Fibroblast of gingiva (primary cell): ENCODE results near the gene LURAP1L.

Experiments
- DNase-seq: peaks from one replicate; pipeline ENCODE4 v3.0.0-alpha.2; 2011; ENCODE audit warnings: low read depth

LURAP1L gene

GRCh38 chr9:12813533-12813932, 38.7 kb downstream of the LURAP1L start:
- no peak for DNase-seq

- DNase-seq: peak; percentile 96
Measured at GRCh38 chr9:12813960-12814876, 39.4 kb downstream of the LURAP1L start.

DNA sequence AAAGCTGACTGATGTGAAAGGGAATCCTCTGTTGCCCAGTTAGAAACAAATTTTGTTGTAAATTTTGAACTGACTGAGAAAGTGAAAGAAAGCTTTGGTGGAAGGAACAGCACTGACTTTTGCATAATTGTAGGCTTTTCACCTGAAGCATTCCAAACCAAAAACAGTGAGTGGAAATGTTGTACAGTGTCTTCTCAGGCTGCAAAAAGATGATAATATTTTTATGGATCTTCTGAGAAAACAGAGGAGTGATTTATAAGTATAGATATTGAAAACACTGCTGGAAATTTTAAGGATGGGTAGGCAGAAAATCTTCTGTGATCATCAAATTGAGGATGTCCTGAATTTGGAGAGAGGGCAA, 40.0 kb downstream of the LURAP1L start:
- DNase-seq: no peak

DNA sequence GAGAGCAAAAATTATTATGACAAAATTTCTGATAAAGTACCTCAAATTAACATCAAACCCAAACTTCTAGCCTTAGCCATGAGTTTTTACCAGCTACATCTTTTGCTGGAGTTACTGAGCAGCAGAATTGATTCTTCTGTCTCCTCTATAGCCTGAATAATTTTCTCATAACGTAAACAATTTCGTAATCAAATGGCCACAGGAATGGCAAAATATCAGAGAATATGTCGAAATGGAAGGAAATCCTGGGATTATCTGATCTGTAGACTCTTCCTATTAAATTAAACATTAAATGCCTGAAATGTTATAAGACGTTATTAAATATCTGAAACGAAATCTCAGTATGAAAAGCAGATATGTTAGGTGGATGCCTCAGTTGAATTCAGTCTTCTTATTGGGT, 41.1 kb downstream of the LURAP1L start:
- DNase-seq: peak; percentile 52

GRCh38 chr9:12816656-12817101, 41.9 kb downstream of the LURAP1L start:
- no peak for DNase-seq

DNA sequence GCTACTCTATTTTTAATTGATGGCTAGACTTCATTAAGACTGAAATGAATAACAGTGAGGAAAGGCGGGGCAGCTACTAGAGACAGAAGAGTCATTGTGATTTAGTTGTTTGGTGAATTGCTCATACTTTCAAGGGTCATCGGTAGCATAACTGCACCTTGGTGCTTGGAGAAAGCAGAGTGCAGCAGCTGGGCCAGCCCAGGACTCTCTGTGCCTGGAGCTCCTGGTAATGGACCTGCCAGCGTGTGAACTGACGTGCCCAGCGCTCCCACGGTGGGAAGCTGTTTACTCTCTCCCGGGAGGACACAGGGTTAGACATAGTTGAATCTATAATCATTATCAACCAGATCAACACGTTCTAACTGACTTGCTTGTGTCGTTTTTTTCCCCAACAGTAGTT, 42.9 kb downstream of the LURAP1L start:
- no peak for DNase-seq

- DNase-seq: peak; percentile 42
Measured at GRCh38 chr9:12818431-12819000, 43.7 kb downstream of the LURAP1L start.

- DNase-seq: no peak
Measured at GRCh38 chr9:12819436-12820185, 44.8 kb downstream of the LURAP1L start.

DNA sequence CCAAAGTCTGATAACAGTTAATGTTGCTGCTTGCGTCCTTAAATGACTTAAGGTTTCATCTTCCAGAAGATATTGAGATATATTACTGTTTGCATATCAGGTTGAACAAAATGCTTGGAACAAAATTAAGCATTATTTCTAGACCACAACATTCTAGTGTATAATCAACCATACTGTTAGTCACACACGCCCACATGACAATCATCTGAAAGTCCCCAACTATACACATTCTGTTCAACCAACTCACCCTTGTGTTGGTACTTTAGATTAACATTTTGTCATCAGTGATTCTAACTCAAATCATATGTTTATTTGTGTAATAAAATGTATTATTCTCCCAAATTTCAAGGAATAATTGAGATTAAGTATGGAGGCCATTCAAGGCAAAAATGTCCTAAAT, 47.3 kb downstream of the LURAP1L start:
- DNase-seq: no peak

GRCh38 chr9:12826924-12827565, 52.2 kb downstream of the LURAP1L start:
- no peak for DNase-seq

DNA sequence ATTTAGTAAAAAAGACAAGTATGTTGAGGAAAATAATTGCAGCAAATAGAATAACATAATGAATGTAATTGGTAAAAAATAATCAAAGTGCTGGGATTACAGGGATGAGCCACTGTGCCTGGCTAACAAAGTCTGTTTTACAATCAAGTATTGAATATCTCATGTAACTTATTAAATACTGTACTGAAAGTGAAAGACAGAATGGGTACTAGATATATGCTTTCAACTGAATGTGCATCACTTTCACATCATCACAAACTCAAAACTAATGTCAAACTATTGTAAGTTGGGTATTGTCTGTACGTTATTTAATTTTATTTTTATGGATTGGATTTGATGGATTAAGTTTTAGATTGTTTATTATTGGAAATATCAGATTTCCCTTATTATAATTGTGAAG, 58.9 kb downstream of the LURAP1L start:
- DNase-seq: no peak

GRCh38 chr9:12838546-12838945, 63.7 kb downstream of the LURAP1L start:
- peak; percentile 14 for DNase-seq

DNA sequence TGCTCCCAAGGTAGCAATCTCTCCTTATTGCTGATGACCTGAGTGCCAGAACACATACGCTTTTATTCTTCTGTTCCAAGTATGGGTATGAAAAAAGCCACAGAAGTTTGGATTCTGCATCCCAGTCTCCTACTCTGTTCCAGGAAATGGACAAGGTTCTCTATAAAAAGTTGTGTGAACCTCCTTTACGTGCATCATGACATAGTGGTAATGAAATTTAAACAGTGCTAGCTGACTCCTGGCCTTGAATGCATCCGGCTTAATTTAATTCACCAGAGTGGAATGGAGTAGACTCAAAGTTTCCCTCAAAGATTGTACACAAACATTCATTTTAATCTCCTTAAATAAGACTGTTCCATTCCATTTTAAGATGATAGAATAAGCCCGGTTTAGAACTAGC, 68.9 kb downstream of the LURAP1L start:
- DNase-seq: no peak

DNA sequence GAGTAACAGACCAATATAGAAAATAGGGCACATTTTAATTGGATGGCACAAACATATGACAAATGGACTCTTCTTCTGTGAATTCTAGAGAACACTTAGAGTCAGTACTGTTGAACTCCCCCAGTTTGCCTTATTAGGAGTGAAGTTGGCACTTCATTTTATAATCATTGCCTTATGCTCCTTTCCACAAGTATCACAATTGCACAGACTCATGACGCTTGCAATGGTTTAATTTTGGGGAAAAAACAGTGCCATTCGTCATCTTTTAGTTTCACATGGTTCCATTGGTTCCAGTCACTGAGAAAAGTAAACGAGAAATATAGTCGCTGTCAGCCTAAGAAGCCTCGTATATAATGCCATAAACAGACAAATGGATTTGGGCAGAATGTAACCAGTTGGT, 71.2 kb downstream of the LURAP1L start:
- peak; percentile 73 for DNase-seq

GRCh38 chr9:12847561-12847960, 72.7 kb downstream of the LURAP1L start:
- DNase-seq: no peak

DNA sequence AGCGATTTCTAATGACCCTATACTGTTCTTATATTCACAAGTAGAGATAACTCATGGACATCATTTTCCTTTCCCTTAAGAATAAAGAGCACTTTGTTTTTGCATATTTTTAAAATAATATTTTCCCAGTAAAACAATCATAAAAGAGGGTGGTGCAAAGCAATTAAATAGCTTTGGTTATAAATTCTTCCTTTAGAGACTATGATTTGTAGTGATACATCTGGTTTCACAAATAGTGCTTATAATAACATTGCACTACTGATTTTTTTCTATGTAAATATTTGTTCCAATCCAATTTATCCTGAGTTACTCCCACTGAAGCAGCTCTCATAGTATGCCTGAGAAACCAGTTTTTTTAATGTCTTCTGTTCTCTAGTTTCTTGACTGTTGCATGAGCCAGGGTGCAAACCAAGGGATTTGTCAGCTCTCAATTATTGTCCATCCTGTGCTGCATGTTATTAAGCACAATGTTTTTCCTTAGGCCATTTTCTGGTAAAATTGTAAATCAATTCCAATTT, 74.7 kb downstream of the LURAP1L start:
- DNase-seq: no peak

DNA sequence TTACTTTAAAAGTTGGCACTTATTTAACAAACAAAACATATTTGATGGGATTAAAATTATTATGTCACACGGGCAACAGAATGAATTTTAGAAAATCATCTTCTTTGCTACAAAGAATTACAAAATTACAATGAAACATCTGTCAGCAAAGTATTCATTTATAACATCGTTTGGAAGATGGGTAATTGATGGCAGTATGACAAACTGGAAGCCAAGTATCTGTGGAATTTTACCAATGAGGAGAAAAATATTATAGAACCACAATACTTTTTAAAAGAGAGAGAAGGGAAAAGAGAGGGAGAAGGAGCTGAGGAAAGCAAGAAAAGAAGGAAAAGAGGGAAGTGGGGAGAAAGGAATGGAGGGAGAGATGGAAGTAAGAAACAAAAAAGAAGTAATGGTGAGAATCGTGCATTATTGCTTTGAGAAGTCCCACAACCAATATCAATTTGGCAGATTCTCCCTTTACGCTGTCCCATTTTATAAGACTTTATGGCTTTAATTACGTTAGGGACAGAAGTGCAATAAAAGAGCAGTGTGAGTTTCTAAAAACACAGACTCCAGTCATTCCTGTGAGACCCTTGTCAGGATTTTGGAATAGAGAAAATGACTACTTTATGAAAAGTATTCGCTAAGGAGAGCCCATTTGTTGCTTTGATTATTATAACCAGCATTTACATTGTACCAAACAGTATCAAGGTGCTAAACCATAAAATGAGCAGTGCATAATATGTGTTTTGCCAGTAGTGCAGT, 76.7 kb downstream of the LURAP1L start:
- no peak for DNase-seq

DNA sequence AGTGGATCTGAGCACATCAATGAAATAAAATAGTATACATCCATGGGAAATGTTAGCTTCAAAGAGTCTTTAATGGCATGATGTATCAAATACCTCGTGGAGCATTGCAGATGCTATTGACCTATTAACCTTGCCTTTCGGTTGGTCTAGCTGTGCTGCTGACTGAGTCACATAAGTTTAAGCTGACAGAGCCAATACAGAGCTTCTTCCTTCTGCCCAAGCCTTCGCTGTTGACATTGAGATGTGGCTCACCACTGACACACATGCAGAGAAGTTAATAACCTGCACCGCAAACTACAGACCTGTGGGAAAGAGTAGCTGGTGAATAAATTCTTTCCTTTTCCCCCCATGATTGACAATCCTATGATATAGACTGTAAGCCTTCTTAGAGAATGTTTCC, 78.2 kb downstream of the LURAP1L start:
- no peak for DNase-seq

DNA sequence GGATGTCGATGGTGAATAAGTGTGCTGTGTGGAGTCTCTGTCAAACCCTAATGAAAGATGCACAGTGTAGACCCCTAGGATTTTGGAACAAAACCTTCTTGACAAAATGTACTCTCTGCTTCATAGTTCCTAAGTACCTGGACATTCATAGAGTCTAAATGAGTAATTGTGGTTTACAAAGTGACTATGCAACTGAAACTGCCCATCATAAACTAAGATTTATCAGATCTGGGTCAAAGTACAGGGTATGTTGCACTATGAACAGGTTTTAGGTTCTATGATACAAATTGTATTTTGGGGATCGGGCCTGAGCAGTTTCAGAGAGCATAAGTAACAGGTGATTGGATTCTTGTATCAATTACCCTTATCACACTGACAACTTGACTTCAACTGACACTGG, 79.4 kb downstream of the LURAP1L start:
- no peak for DNase-seq

GRCh38 chr9:12855066-12855465, 80.2 kb downstream of the LURAP1L start:
- no peak for DNase-seq

GRCh38 chr9:12856603-12857002, 81.8 kb downstream of the LURAP1L start:
- no peak for DNase-seq
